CD1c-positive myeloid dendritic cell (primary cell): Measurements from ENCODE around the gene PTRH1.

Experiments
- DNase-seq: peaks from one replicate; pipeline ENCODE4 v3.0.0-alpha.2; 2016; ENCODE audit errors: extremely low spot score

PTRH1 gene

GRCh38 chr9:127697575-127697974, 17.9 kb downstream of the PTRH1 start:
- DNase-seq = no peak

- no peak for DNase-seq
Measured at GRCh38 chr9:127694890-127695720, 20.4 kb downstream of the PTRH1 start.

GRCh38 chr9:127693697-127694096, 21.8 kb downstream of the PTRH1 start:
- no peak for DNase-seq

GRCh38 chr9:127693143-127693542, 22.3 kb downstream of the PTRH1 start:
- no peak for DNase-seq

- no peak for DNase-seq
Measured at GRCh38 chr9:127692071-127692470, 23.4 kb downstream of the PTRH1 start.

- DNase-seq = no peak
Measured at GRCh38 chr9:127690735-127691134, 24.7 kb downstream of the PTRH1 start.

GRCh38 chr9:127689329-127690000, 26.0 kb downstream of the PTRH1 start:
- no peak for DNase-seq

- DNase-seq = no peak
Measured at GRCh38 chr9:127686461-127687393, 28.7 kb downstream of the PTRH1 start.

GRCh38 chr9:127684576-127684975, 30.9 kb downstream of the PTRH1 start:
- DNase-seq = no peak

- DNase-seq = no peak
Measured at GRCh38 chr9:127683723-127684122, 31.7 kb downstream of the PTRH1 start.

GRCh38 chr9:127682351-127683136, 32.9 kb downstream of the PTRH1 start:
- no peak for DNase-seq

- no peak for DNase-seq
Measured at GRCh38 chr9:127680846-127681245, 34.6 kb downstream of the PTRH1 start.

GRCh38 chr9:127680226-127680625, 35.2 kb downstream of the PTRH1 start:
- no peak for DNase-seq

GRCh38 chr9:127679506-127679905, 36.0 kb downstream of the PTRH1 start:
- no peak for DNase-seq

- no peak for DNase-seq
Measured at GRCh38 chr9:127676638-127677037, 38.8 kb downstream of the PTRH1 start.

GRCh38 chr9:127673234-127673633, 42.2 kb downstream of the PTRH1 start:
- DNase-seq = no peak

- DNase-seq = no peak
Measured at GRCh38 chr9:127667906-127668305, 47.6 kb downstream of the PTRH1 start.

GRCh38 chr9:127667127-127667844, 48.2 kb downstream of the PTRH1 start:
- no peak for DNase-seq

- no peak for DNase-seq
Measured at GRCh38 chr9:127664678-127665507, 50.6 kb downstream of the PTRH1 start.

- no peak for DNase-seq
Measured at GRCh38 chr9:127664324-127664677, 51.2 kb downstream of the PTRH1 start.
